Activated B cell treated with CpG ODN at 0.5 μM for 24 hours (primary cell): ENCODE data around the gene OPTC. TPM values are rescaled to one million over a fixed set of nuclear protein-coding genes. Genes with fewer than 3 reads are reported as not detected.
A peak's percentile ranks its signal among the peaks of the same experiment; 100 is the strongest.

Source experiments
- ATAC-seq: fragments of 200-7000 bp; cut with Tn5 transposase; one replicate; pipeline ENCODE4 v1.10.0; 2021; ENCODE audit warnings: low read depth, mild to moderate bottlenecking, moderate library complexity
- CTCF ChIA-PET: fragments of 350-600 bp; sonication (Branson Sonifier 250); formaldehyde crosslinking; loops from one replicate; lab custom pipeline; 2021; ENCODE audit warnings: antibody characterized with exemption; lab: Charles Lee
- POLR2A ChIA-PET: fragments of 350-600 bp; sonication (Branson Sonifier 250); formaldehyde crosslinking; loops from one replicate; lab custom pipeline; 2021; ENCODE audit warnings: antibody characterized with exemption; lab: Charles Lee
- DNase-seq: peaks from one replicate; pipeline ENCODE4 v3.0.0; 2022
- H3K27ac Mint-ChIP-seq: one replicate; pipeline ENCODE4 v1.8.0; 2020; ENCODE audit warnings: mixed read lengths
- H3K27me3 Mint-ChIP-seq: one replicate; pipeline ENCODE4 v1.8.0; 2021; ENCODE audit warnings: mixed read lengths
- H3K36me3 Mint-ChIP-seq: one replicate; pipeline ENCODE4 v1.8.0; 2021; ENCODE audit warnings: low read depth, mixed read lengths
- H3K4me1 Mint-ChIP-seq: one replicate; pipeline ENCODE4 v1.8.0; 2021; ENCODE audit warnings: mixed read lengths
- H3K4me3 Mint-ChIP-seq: one replicate; pipeline ENCODE4 v1.8.0; 2020; ENCODE audit warnings: mild to moderate bottlenecking, mixed read lengths
- H3K9me3 Mint-ChIP-seq: one replicate; pipeline ENCODE4 v1.8.0; 2020; ENCODE audit warnings: mixed read lengths
- CTCF ChIP-seq: fragments of 200-600 bp; IDR thresholded peaks from one replicate; pipeline ENCODE4 v1.8.0; 2022; ENCODE audit warnings: antibody characterized with exemption, mild to moderate bottlenecking
- intact Hi-C: fragments of 100-400 bp; cut with micrococcal nuclease; formaldehyde crosslinking; loops from one replicate; pipeline ENCODE4 v1.15.1; 2024
- total RNA-seq: library from RNA; stranded (reverse); gene quantifications from 2 replicates; pipeline ENCODE4 v1.2.3, GENCODE V29; 2022

OPTC gene
- total RNA-seq, 1 donor from 2014 or later, result not detected

- no peak for DNase-seq
- TF ChIP-seq CTCF, result no peak
- H3K4me3 Mint-ChIP-seq, result no peak overlapping the region
- intact Hi-C loops, result no loop called here
- POLR2A ChIA-PET, result no interaction called here
- no peak overlapping the region for H3K27ac Mint-ChIP-seq
- CTCF ChIA-PET, result interaction anchor here (0.7 to 1.9 kb wide), 4 partner anchors 10 to 728 kb away, joined by 3 to 5 read pairs (median 4); no protein-coding TSS in a partner anchor
- no peaks in the 10 kb centered on the region for H3K9me3 Mint-ChIP-seq
- no peaks in the 10 kb centered on the region for H3K36me3 Mint-ChIP-seq
- no peak for ATAC-seq
- H3K4me1 Mint-ChIP-seq, result peaks cover 18% of the 10 kb centered on the region
- H3K27me3 Mint-ChIP-seq, result peaks cover 15% of the 10 kb centered on the region
Observed at GRCh38 chr1:203478986-203479385, 15.0 kb upstream of the OPTC start.

GRCh38 chr1:203479646-203480045 is 14.3 kb upstream of the OPTC start:
- ChIA-PET POLR2A (interaction anchor here (1.2 kb wide), 1 partner anchor 209 kb away, joined by 3 read pairs; no protein-coding TSS in a partner anchor), CTCF (interaction anchor here (1.9 kb wide), 1 partner anchor 137 kb away, joined by 5 read pairs; no protein-coding TSS in a partner anchor)
- no peak for TF ChIP-seq CTCF
- no peak overlapping the region for H3K27ac Mint-ChIP-seq
- peaks cover 15% of the 10 kb centered on the region for H3K27me3 Mint-ChIP-seq
- H3K9me3 Mint-ChIP-seq, result no peaks in the 10 kb centered on the region
- DNase-seq (no peak), ATAC-seq (no peak)
- peaks cover 18% of the 10 kb centered on the region for H3K4me1 Mint-ChIP-seq
- intact Hi-C loops, result no loop called here
- H3K4me3 Mint-ChIP-seq, result no peak overlapping the region
- no peaks in the 10 kb centered on the region for H3K36me3 Mint-ChIP-seq

GRCh38 chr1:203480084-203480483 is 13.9 kb upstream of the OPTC start:
- intact Hi-C loops, result no loop called here
- Mint-ChIP-seq H3K36me3 (no peaks in the 10 kb centered on the region), H3K27ac (no peak overlapping the region), H3K4me1 (peaks cover 18% of the 10 kb centered on the region), H3K27me3 (peaks cover 11% of the 10 kb centered on the region), H3K4me3 (no peak overlapping the region), H3K9me3 (no peaks in the 10 kb centered on the region)
- DNase-seq, result no peak
- no peak for ATAC-seq
- no peak for TF ChIP-seq CTCF
- ChIA-PET POLR2A (interaction anchor here (0.5 to 1.2 kb wide), 3 partner anchors 207 to 1525 kb away, joined by 3 to 7 read pairs (median 3); no protein-coding TSS in a partner anchor), CTCF (interaction anchor here (0.7 to 1.9 kb wide), 2 partner anchors 137 to 210 kb away, joined by 3 to 5 read pairs; no protein-coding TSS in a partner anchor)

- POLR2A ChIA-PET, result interaction anchor here (0.5 to 1.2 kb wide), 3 partner anchors 208 to 1526 kb away, joined by 3 to 7 read pairs (median 3); no protein-coding TSS in a partner anchor
- H3K4me3 Mint-ChIP-seq, result no peak overlapping the region
- CTCF ChIA-PET, result interaction anchor here (0.7 to 1.9 kb wide), 2 partner anchors 138 to 210 kb away, joined by 3 to 5 read pairs; no protein-coding TSS in a partner anchor
- peaks cover 18% of the 10 kb centered on the region for H3K4me1 Mint-ChIP-seq
- no peaks in the 10 kb centered on the region for H3K9me3 Mint-ChIP-seq
- no peaks in the 10 kb centered on the region for H3K36me3 Mint-ChIP-seq
- H3K27me3 Mint-ChIP-seq, result peaks cover 8% of the 10 kb centered on the region
- intact Hi-C loops, result no loop called here
- no peak for TF ChIP-seq CTCF
- no peak overlapping the region for H3K27ac Mint-ChIP-seq
- peak; percentile 54 for ATAC-seq
- DNase-seq, result no peak
Observed at GRCh38 chr1:203480525-203481084, 13.3 kb upstream of the OPTC start.

- Mint-ChIP-seq H3K4me3 (no peak overlapping the region), H3K36me3 (no peaks in the 10 kb centered on the region), H3K27me3 (peaks cover 4% of the 10 kb centered on the region), H3K9me3 (no peaks in the 10 kb centered on the region), H3K27ac (no peak overlapping the region), H3K4me1 (peaks cover 18% of the 10 kb centered on the region)
- intact Hi-C loops, result no loop called here
- no peak for TF ChIP-seq CTCF
- POLR2A ChIA-PET, result interaction anchor here (1.0 kb wide), 1 partner anchor 208 kb away, joined by 3 read pairs; no protein-coding TSS in a partner anchor
- DNase-seq (no peak), ATAC-seq (no peak)
- CTCF ChIA-PET, result interaction anchor here (0.5 kb wide), 1 partner anchor 46 kb away, joined by 3 read pairs; no protein-coding TSS in a partner anchor
Observed at GRCh38 chr1:203481196-203481595, 12.8 kb upstream of the OPTC start.
